Aorta (tissue), 5 donors: Measurements from ENCODE around the gene LEPROT. TPM values are rescaled to one million over a fixed set of nuclear protein-coding genes. Genes with fewer than 3 reads are reported as not detected.

Experiments
- ATAC-seq: fragments of 200-7000 bp; cut with Tn5 transposase; one replicate; pipeline ENCODE4 v1.9.1; 2022; ENCODE audit warnings: moderate library complexity; ENCODE audit not compliant: low FRiP score
- DNase-seq, 2 donors: peaks; one replicate each; pipeline ENCODE4 v3.0.0-alpha.2; 2020
- H3K27ac ChIP-seq, 2 donors: one replicate each; pipeline ENCODE4 v1.5.1; 2013; ENCODE audit warnings: low read length in 2 of 2, mild to moderate bottlenecking in 2 of 2, moderate library complexity in 2 of 2, control low read depth in 1 of 2, inconsistent platforms in 1 of 2, low read depth in 1 of 2
- H3K27me3 ChIP-seq, 2 donors: one replicate each; pipeline ENCODE4 v1.6.1; 2013; ENCODE audit warnings: control low read depth in 1 of 2, low read length in 1 of 2, mild to moderate bottlenecking in 1 of 2, moderate library complexity in 1 of 2; ENCODE audit not compliant: insufficient read depth in 2 of 2, control insufficient read depth in 1 of 2
- H3K36me3 ChIP-seq, 2 donors: one replicate each; pipeline ENCODE4 v1.6.1; 2013; ENCODE audit warnings: control low read depth in 1 of 2, low read length in 1 of 2, mild to moderate bottlenecking in 1 of 2; ENCODE audit not compliant: insufficient read depth in 2 of 2, control insufficient read depth in 1 of 2
- H3K4me1 ChIP-seq, 2 donors: one replicate each; pipeline ENCODE4 v1.6.1; 2013; ENCODE audit warnings: low read length in 2 of 2, control low read depth in 1 of 2, mild to moderate bottlenecking in 1 of 2, moderate library complexity in 1 of 2; ENCODE audit not compliant: insufficient read depth in 2 of 2, control insufficient read depth in 1 of 2
- H3K4me3 ChIP-seq, 2 donors: one replicate each; pipeline ENCODE4 v1.5.1; 2013; ENCODE audit warnings: low read length in 2 of 2, control low read depth in 1 of 2, mild to moderate bottlenecking in 1 of 2
- H3K9me3 ChIP-seq: one replicate; pipeline ENCODE4 v1.6.1; 2013; ENCODE audit warnings: mild to moderate bottlenecking, low read length; ENCODE audit not compliant: control insufficient read depth
- WGBS, 2 donors: extraction: QIAGEN DNeasy Blood & Tissue Kit; methylation state at CpG; one replicate each; pipeline ENCODE4 v1.1.7; 2013; 5-methylcytosine and 5-hydroxymethylcytosine counted together
- intact Hi-C, 2 donors: fragments of 100-400 bp; cut with DNase I; formaldehyde crosslinking; loops; one replicate each; pipeline versions ENCODE4 v1.14.2 to v1.15.0; 2022
- polyA plus RNA-seq, 2 donors: library from polyadenylated mRNA; stranded (reverse); fragments of 200-250 nt; gene quantifications; one replicate each; pipeline ENCODE4 v1.2.3, GENCODE V29; 2013
- total RNA-seq, 2 donors: library from RNA; stranded (reverse); fragmentation: NEBNext Ultra II Directional; extraction: Animal tissue kit (Norgen Biotek cat#: 25700); gene quantifications; one replicate each; pipeline ENCODE4 v1.2.1, GENCODE V29; 2021
- donor health status: healthy with polysubstance abuse.
- donor health status: Bipolar disorder and iron deficiency.
- donor health status: DM: no; HTN: no; CAD: no.
- donor health status: DM: no; HTN: no; CAD: no.
- donor health status: DM: yes; HTN: yes; CAD: no.

The LEPROT gene
- total and polyA plus RNA-seq, 4 donors = 48.5 to 136 (median 91.4) TPM

DNA sequence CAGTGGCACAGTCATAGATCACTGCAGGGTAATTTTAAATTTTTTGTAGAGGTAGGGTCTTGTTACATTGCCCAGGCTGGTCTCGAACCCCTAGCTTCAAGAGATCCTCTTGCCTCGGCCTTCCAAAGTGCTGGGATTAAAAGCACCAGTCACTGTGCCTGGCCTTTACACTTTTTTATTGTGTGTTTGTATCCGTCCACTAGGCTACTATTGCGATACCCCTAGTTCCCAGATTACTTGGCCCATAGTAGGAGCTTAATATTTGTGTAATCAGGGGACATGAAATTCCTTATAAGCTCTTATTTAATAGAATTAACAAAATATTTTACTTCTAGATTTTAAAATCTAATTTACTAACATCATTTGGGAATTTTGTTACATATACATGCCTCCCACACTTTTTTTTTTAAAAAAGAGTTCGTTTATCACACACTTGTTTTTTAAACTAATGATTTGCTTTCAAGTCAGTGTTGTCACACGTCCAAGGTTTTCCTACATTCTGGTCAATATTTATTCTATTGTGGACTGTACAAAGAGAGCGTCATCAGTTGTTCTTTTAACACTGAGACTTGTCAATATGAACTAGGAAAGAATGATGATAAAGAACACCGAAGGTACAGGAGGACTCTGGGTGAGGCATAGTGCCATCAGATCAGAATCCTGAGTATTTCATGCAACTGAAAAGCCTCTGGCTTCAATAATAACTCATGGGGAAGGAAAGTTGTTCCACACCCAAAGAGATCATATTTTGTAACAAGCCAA, 63.7 kb downstream of the LEPROT start:
- intact Hi-C loops = no loop called here
- H3K9me3 ChIP-seq = no peaks in the 10 kb centered on the region
- ATAC-seq (no peak), DNase-seq (no peak)
- H3K27ac ChIP-seq = no peak overlapping the region
- 82 to 86% methylated on average over 8 of the region's 8 CpGs for WGBS, 2 donors
- H3K36me3 ChIP-seq = no peaks in the 10 kb centered on the region
- no peaks in the 10 kb centered on the region for H3K27me3 ChIP-seq
- no peaks in the 10 kb centered on the region for H3K4me1 ChIP-seq
- no peak overlapping the region for H3K4me3 ChIP-seq

Other genes with a start within 250 kb of the LEPROT start
- gene DNAJC6, start 111.1 kb upstream of the LEPROT start, total RNA-seq = 1 to 10 TPM; 2.3 to 3.8 TPM
- gene DNAJC6, start 111.1 kb upstream of the LEPROT start, polyA plus RNA-seq = 1 to 10 TPM in 1 of 2 donors, not detected in 1; 1.3 TPM
- gene LEPR, start within 50 bp of the LEPROT start, total RNA-seq = 10 to 100 TPM; 21.2 to 71.6 TPM
- gene LEPR, start within 50 bp of the LEPROT start, polyA plus RNA-seq = 1 to 10 TPM; 4.0 to 5.3 TPM